ENCODE measurements around the gene ESR1. TPM values are rescaled to one million over a fixed set of nuclear protein-coding genes. Genes with fewer than 3 reads are reported as not detected.

Gene ESR1
- total and polyA plus RNA-seq, 2 donors (not counting 3 experiments of a cell fraction or from before 2014, with no cell fraction given) = 0.01 TPM; not detected in 1

DNA sequence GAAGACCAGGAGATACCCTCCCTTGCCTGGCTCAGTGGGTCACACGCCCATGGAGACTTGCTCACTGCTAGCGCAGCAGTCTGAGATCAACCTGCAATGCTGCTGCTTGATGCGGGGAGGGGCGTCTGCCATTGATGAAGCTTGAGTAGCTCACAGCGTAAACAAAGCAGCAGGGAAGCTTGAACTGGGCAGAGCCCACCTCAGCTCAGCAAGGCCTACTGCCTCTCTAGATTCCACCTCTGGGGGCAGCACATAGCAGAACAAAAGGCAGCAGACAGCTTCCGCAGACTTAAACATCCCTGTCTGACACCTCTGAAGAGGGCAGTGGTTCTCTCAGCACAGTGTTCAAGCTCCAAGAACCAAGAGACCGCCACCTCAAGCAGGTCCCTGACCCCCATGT, 271.3 kb downstream of the ESR1 start:
- dilution Hi-C loops (cut with MboI; ENCODE audit: extremely low pct_ligation_motif_present, low sequenced_read_pairs) = no loop called here
- H3K9ac ChIP-seq (replicated peaks; ENCODE audit: extremely low read depth, insufficient read depth, low read length) = no peak overlapping the region
- CTCF ChIA-PET = no interaction called here

DNA sequence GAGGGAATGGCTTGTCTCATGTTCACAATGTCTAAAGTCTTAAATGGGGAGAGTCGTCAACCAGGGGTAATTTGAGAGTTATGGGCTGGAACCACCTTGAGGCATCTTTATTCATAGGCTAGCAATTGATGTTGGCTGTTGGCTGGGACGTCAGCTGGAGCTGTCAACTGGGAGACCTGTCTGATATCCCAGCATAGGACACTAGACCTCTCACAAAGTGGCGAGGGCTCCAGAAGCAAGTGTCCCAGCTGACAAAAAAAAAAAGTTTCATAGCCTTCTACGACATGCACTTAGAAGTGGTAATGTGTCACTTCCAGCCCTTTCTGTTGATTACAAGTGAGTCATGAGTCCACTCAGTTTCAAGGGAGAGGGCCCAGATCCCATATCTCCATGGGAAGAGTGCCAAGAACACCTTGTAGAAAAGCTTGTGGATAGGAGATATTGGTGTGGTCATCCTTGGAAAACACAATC, 278.0 kb downstream of the ESR1 start:
- H3K36me3 ChIP-seq (ENCODE audit: control insufficient read depth in 2 of 2, extremely low read depth in 1 of 2, insufficient read depth in 2 of 2, low read length in 2 of 2) = no peaks in the 10 kb centered on the region
- ChIA-PET CTCF (interaction anchor here (1.1 to 1.6 kb wide), 2 partner anchors 39 to 320 kb away, joined by 4 to 10 read pairs; no protein-coding TSS in a partner anchor), POLR2A (interaction anchor here (1.0 kb wide), 1 partner anchor 320 kb away, joined by 3 read pairs; no protein-coding TSS in a partner anchor)
- H3K27me3 ChIP-seq (ENCODE audit: control insufficient read depth in 2 of 2, insufficient read depth in 2 of 2, low read length in 2 of 2) = no peaks in the 10 kb centered on the region
- intact Hi-C loops (cut with micrococcal nuclease) (no loop called here), dilution Hi-C loops (cut with MboI; ENCODE audit: extremely low pct_ligation_motif_present, low sequenced_read_pairs) (no loop called here)
- H3K4me2 ChIP-seq (ENCODE audit: insufficient read depth, low read length) = peak overlapping the region; percentile 19
- H3K4me1 ChIP-seq (ENCODE audit: control insufficient read depth, extremely low read depth, insufficient read depth, low read length) = peaks cover 14% of the 10 kb centered on the region
- H3K4me3 ChIP-seq (replicated peaks in 1 of 3; ENCODE audit: insufficient read depth in 1 of 3, low read depth in 1 of 3, low read length in 3 of 3) = no peak overlapping the region
- no peaks in the 10 kb centered on the region for H3K9me1 ChIP-seq (replicated peaks; ENCODE audit: control insufficient read depth, extremely low read depth, insufficient read depth, low read length)
- DNase-seq (ENCODE audit: low read depth, low spot score) = peak; percentile 59
- FAIRE-seq = peak; percentile 72
- no peak overlapping the region for H3K27ac ChIP-seq (ENCODE audit: insufficient read depth, low read depth, low read length)
- H3K79me2 ChIP-seq (ENCODE audit: control insufficient read depth, insufficient read depth, low read length) = no peaks in the 10 kb centered on the region
- H4K20me1 ChIP-seq (replicated peaks; ENCODE audit: control insufficient read depth, extremely low read depth, insufficient read depth, low read length) = no peaks in the 10 kb centered on the region
- H3K9ac ChIP-seq (replicated peaks; ENCODE audit: extremely low read depth, insufficient read depth, low read length) = no peak overlapping the region
- no peak overlapping the region for H2AFZ ChIP-seq (ENCODE audit: low read depth, low read length)
- no peaks in the 10 kb centered on the region for H3K9me3 ChIP-seq (replicated peaks; ENCODE audit: control insufficient read depth, insufficient read depth, low read length)
- peak; percentile 93 for TF ChIP-seq GATA2 (IDR thresholded peaks at IDR 0.05; ENCODE audit: insufficient read depth, insufficient read length, low read depth, low read length)
- no peak for TF ChIP-seq POLR2A (IDR thresholded peaks at IDR 0.05; ENCODE audit: low read depth, low read length)
- no peak for TF ChIP-seq MYC (IDR thresholded peaks at IDR 0.05; ENCODE audit: low read depth, low read length)
- TF ChIP-seq, protein P1, sequence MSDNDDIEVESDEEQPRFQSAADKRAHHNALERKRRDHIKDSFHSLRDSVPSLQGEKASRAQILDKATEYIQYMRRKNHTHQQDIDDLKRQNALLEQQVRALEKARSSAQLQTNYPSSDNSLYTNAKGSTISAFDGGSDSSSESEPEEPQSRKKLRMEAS (IDR thresholded peaks at IDR 0.05; ENCODE audit: insufficient read depth, insufficient read length) = no peak
- TF ChIP-seq, protein P2, sequence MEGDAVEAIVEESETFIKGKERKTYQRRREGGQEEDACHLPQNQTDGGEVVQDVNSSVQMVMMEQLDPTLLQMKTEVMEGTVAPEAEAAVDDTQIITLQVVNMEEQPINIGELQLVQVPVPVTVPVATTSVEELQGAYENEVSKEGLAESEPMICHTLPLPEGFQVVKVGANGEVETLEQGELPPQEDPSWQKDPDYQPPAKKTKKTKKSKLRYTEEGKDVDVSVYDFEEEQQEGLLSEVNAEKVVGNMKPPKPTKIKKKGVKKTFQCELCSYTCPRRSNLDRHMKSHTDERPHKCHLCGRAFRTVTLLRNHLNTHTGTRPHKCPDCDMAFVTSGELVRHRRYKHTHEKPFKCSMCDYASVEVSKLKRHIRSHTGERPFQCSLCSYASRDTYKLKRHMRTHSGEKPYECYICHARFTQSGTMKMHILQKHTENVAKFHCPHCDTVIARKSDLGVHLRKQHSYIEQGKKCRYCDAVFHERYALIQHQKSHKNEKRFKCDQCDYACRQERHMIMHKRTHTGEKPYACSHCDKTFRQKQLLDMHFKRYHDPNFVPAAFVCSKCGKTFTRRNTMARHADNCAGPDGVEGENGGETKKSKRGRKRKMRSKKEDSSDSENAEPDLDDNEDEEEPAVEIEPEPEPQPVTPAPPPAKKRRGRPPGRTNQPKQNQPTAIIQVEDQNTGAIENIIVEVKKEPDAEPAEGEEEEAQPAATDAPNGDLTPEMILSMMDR (IDR thresholded peaks at IDR 0.05; ENCODE audit: extremely low read depth in 1 of 2, insufficient read depth in 1 of 2, low read depth in 1 of 2, low read length in 2 of 2) = no peak
- TF ChIP-seq POLR2AphosphoS5 (IDR thresholded peaks at IDR 0.05; ENCODE audit: insufficient read depth, low read depth, low read length) = peak; percentile 44
- TF ChIP-seq FOS (IDR thresholded peaks at IDR 0.05; ENCODE audit: borderline replicate concordance, insufficient read depth, low read length) = peak; percentile 91
- TF ChIP-seq JUN (IDR thresholded peaks at IDR 0.05; ENCODE audit: borderline replicate concordance, insufficient read depth, insufficient read length, low read depth) = peak; percentile 27
- TF ChIP-seq EZH2 (IDR thresholded peaks at IDR 0.05; ENCODE audit: borderline replicate concordance, low read depth, low read length, severe bottlenecking) = no peak
- BruUV-seq (replicated peaks) = no TSS peak

More for the DNA sequence above, 271.3 kb downstream of the ESR1 start:
- no peaks in the 10 kb centered on the region for H3K9me1 ChIP-seq (replicated peaks; ENCODE audit: control insufficient read depth, extremely low read depth, insufficient read depth, low read length)
- no peak overlapping the region for H2AFZ ChIP-seq (ENCODE audit: low read depth, low read length)
- H3K4me2 ChIP-seq (ENCODE audit: insufficient read depth, low read length) = no peak overlapping the region
- FAIRE-seq (no peak), DNase-seq (ENCODE audit: low read depth, low spot score) (no peak)
- no peaks in the 10 kb centered on the region for H3K79me2 ChIP-seq (ENCODE audit: control insufficient read depth, insufficient read depth, low read length)
- BruUV-seq (replicated peaks) = no TSS peak
- H3K9me3 ChIP-seq (replicated peaks; ENCODE audit: control insufficient read depth, insufficient read depth, low read length) = peaks cover 2% of the 10 kb centered on the region
- TF ChIP-seq POLR2AphosphoS5 (IDR thresholded peaks at IDR 0.05; ENCODE audit: insufficient read depth, low read depth, low read length) = no peak
- TF ChIP-seq, protein P1 (IDR thresholded peaks at IDR 0.05; ENCODE audit: insufficient read depth, insufficient read length) = no peak
- TF ChIP-seq, protein P2 (IDR thresholded peaks at IDR 0.05; ENCODE audit: extremely low read depth in 1 of 2, insufficient read depth in 1 of 2, low read depth in 1 of 2, low read length in 2 of 2) = no peak
- H3K27ac ChIP-seq (ENCODE audit: insufficient read depth, low read depth, low read length) = no peak overlapping the region
- no peaks in the 10 kb centered on the region for H4K20me1 ChIP-seq (replicated peaks; ENCODE audit: control insufficient read depth, extremely low read depth, insufficient read depth, low read length)
- POLR2A ChIA-PET = no interaction called here
- intact Hi-C loops (cut with micrococcal nuclease) = no loop called here
- no peaks in the 10 kb centered on the region for H3K27me3 ChIP-seq (ENCODE audit: control insufficient read depth in 2 of 2, insufficient read depth in 2 of 2, low read length in 2 of 2)
- H3K4me3 ChIP-seq (replicated peaks in 1 of 3; ENCODE audit: insufficient read depth in 1 of 3, low read depth in 1 of 3, low read length in 3 of 3) = no peak overlapping the region
- no peaks in the 10 kb centered on the region for H3K36me3 ChIP-seq (ENCODE audit: control insufficient read depth in 2 of 2, extremely low read depth in 1 of 2, insufficient read depth in 2 of 2, low read length in 2 of 2)
- no peaks in the 10 kb centered on the region for H3K4me1 ChIP-seq (ENCODE audit: control insufficient read depth, extremely low read depth, insufficient read depth, low read length)
